ENCODE results near the gene DAD1. TPM values are rescaled to one million over a fixed set of nuclear protein-coding genes. Genes with fewer than 3 reads are reported as not detected.

Gene DAD1
- total RNA-seq, 2 donors from 2014 or later = 176 to 193 TPM

DNA sequence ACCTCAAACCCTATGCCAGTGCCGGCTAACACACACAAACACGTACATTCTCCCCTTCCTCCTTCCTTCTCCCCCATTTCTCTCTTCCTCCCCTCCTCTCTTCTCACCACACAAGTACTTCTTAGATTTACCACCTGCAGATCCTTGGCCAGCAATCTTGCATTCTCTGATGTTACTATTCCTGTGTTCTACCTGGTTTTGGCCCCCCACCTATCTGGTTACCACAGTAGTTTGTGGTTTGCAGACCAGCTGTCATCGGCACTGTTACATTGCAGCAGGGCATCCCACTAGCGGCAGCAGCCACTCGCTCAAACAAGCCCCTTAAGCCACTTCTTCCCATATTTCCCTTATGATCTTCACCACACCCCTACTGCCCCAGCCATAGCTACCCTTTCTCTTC lies 13.0 kb upstream of the DAD1 start:
- Histone ChIP-seq H3K27ac (ENCODE audit: low read depth, low read length) (no peak overlapping the region), H3K9me3 (ENCODE audit: control insufficient read depth, low read length) (no peaks in the 10 kb centered on the region), H3K36me3 (ENCODE audit: control insufficient read depth, insufficient read depth, low read length) (peaks cover 49% of the 10 kb centered on the region), H3K27me3 (ENCODE audit: control insufficient read depth, insufficient read depth, low read length, poor library complexity, severe bottlenecking) (no peaks in the 10 kb centered on the region), H3K4me1 (ENCODE audit: control insufficient read depth, insufficient read depth, low read length) (peaks cover 22% of the 10 kb centered on the region), H3K4me3 (ENCODE audit: low read length) (no peak overlapping the region), H3K9ac (ENCODE audit: extremely low read depth, low read length, poor library complexity, severe bottlenecking) (no peak overlapping the region)
- Mint-ChIP-seq H3K27ac (no peak overlapping the region), H3K4me3 (no peak overlapping the region), H3K27me3 (ENCODE audit: insufficient read depth) (no peaks in the 10 kb centered on the region), H3K36me3 (ENCODE audit: low read depth) (peaks cover 58% of the 10 kb centered on the region), H3K4me1 (peaks cover 51% of the 10 kb centered on the region), H3K9me3 (no peaks in the 10 kb centered on the region)
- TF ChIP-seq, protein P1, sequence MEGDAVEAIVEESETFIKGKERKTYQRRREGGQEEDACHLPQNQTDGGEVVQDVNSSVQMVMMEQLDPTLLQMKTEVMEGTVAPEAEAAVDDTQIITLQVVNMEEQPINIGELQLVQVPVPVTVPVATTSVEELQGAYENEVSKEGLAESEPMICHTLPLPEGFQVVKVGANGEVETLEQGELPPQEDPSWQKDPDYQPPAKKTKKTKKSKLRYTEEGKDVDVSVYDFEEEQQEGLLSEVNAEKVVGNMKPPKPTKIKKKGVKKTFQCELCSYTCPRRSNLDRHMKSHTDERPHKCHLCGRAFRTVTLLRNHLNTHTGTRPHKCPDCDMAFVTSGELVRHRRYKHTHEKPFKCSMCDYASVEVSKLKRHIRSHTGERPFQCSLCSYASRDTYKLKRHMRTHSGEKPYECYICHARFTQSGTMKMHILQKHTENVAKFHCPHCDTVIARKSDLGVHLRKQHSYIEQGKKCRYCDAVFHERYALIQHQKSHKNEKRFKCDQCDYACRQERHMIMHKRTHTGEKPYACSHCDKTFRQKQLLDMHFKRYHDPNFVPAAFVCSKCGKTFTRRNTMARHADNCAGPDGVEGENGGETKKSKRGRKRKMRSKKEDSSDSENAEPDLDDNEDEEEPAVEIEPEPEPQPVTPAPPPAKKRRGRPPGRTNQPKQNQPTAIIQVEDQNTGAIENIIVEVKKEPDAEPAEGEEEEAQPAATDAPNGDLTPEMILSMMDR (conservative IDR thresholded peaks at IDR 0.05) = no peak
- DNase-seq = no peak
- 91 to 95% methylated on average over 3 to 5 of the region's 5 CpGs for WGBS, 2 experiments (ENCODE audit: insufficient coverage in 1 of 2, insufficient read length in 1 of 2)

DNA sequence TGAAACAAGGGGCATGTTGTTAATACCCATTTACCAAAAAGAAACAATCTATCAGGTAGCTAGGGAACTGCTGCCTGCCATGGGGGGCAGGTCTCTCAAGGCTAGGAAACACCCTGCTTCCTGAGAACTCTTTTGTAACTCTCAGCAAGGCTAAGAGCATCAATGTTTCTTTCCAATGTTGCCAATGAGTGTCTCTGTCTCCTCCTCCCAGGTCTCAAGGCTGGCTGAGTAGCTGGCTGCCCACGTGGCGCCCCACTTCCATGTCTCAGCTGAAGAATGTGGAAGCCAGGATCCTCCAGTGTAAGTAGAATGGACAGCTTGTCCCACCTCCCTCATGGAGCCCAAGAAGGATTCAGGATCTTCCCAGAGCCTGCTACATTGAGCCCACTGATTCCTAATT lies 12.4 kb upstream of the DAD1 start:
- Mint-ChIP-seq H3K27me3 (ENCODE audit: insufficient read depth) (no peaks in the 10 kb centered on the region), H3K4me1 (peaks cover 52% of the 10 kb centered on the region), H3K4me3 (no peak overlapping the region), H3K36me3 (ENCODE audit: low read depth) (peaks cover 55% of the 10 kb centered on the region), H3K9me3 (no peaks in the 10 kb centered on the region), H3K27ac (no peak overlapping the region)
- TF ChIP-seq, protein P1 (conservative IDR thresholded peaks at IDR 0.05) = no peak
- H3K4me3 ChIP-seq (ENCODE audit: low read length) = no peak overlapping the region
- peaks cover 47% of the 10 kb centered on the region for H3K36me3 ChIP-seq (ENCODE audit: control insufficient read depth, insufficient read depth, low read length)
- H3K9me3 ChIP-seq (ENCODE audit: control insufficient read depth, low read length) = no peaks in the 10 kb centered on the region
- no peak for DNase-seq
- H3K27me3 ChIP-seq (ENCODE audit: control insufficient read depth, insufficient read depth, low read length, poor library complexity, severe bottlenecking) = no peaks in the 10 kb centered on the region
- H3K27ac ChIP-seq (ENCODE audit: low read depth, low read length) = no peak overlapping the region
- H3K9ac ChIP-seq (ENCODE audit: extremely low read depth, low read length, poor library complexity, severe bottlenecking) = no peak overlapping the region
- H3K4me1 ChIP-seq (ENCODE audit: control insufficient read depth, insufficient read depth, low read length) = peaks cover 19% of the 10 kb centered on the region
- 92 to 100% methylated on average over 2 of the region's 2 CpGs for WGBS, 2 experiments (ENCODE audit: insufficient coverage in 1 of 2, insufficient read length in 1 of 2)

DNA sequence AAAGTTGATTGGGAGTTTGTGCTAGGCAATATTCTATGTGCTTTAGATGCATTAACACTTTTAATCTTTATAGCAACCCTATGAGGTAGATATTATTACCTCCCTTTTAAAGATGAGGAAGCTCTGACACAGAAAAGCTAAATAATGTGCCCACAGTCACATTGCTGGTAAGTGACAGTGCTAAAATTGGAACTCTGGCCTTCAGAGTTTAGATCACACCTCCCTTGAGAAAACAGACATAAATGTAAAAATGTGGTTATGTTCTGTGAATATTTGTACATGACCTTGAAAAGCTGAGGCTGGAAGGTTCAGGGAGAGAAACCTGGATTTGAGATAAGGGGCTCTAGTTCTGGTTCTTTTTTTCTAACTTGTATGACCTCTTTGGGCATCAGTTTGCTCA lies 11.0 kb upstream of the DAD1 start:
- Mint-ChIP-seq H3K9me3 (no peaks in the 10 kb centered on the region), H3K27ac (no peak overlapping the region), H3K27me3 (ENCODE audit: insufficient read depth) (no peaks in the 10 kb centered on the region), H3K36me3 (ENCODE audit: low read depth) (peaks cover 48% of the 10 kb centered on the region), H3K4me1 (peaks cover 47% of the 10 kb centered on the region), H3K4me3 (peak overlapping the region; percentile 91)
- no peak for DNase-seq
- Histone ChIP-seq H3K4me3 (ENCODE audit: low read length) (peak overlapping the region; percentile 95), H3K9me3 (ENCODE audit: control insufficient read depth, low read length) (no peaks in the 10 kb centered on the region), H3K36me3 (ENCODE audit: control insufficient read depth, insufficient read depth, low read length) (peaks cover 40% of the 10 kb centered on the region), H3K9ac (ENCODE audit: extremely low read depth, low read length, poor library complexity, severe bottlenecking) (no peak overlapping the region), H3K27me3 (ENCODE audit: control insufficient read depth, insufficient read depth, low read length, poor library complexity, severe bottlenecking) (no peaks in the 10 kb centered on the region), H3K27ac (ENCODE audit: low read depth, low read length) (no peak overlapping the region), H3K4me1 (ENCODE audit: control insufficient read depth, insufficient read depth, low read length) (peaks cover 15% of the 10 kb centered on the region)
- TF ChIP-seq, protein P1 (conservative IDR thresholded peaks at IDR 0.05) = no peak

Data from endodermal cell (in vitro differentiated cells).